ENCODE measurements around the gene RAB21. TPM values are rescaled to one million over a fixed set of nuclear protein-coding genes. Genes with fewer than 3 reads are reported as not detected.

The RAB21 gene
- total RNA-seq, 1 experiment from 2014 or later, result 33.6 TPM

DNA sequence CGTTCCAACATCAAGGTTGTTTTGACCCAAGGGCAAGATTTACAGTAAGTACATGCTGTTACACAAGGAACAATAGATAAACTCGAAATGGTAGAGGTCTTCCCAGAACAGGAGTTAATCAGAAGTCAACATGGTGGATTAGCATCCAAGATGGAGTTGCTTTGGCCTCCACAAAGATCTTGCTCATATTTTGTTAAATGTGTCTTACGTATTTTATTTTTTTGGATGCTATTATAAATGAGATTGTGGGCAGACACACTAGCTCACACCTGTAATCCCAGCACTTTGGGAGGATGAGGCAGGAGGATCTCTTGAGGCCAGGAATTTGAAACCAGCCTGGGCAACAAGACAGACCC, 22.3 kb upstream of the RAB21 start:
- peaks cover 12% of the 10 kb centered on the region for H3K4me1 Mint-ChIP-seq
- no peaks in the 10 kb centered on the region for H3K36me3 Mint-ChIP-seq
- H3K4me3 Mint-ChIP-seq, result peak overlapping the region; percentile 22; the same call in 1 of the 2 replicates
- ATAC-seq (no peak), DNase-seq (ENCODE audit: low spot score) (no peak)
- peak overlapping the region; percentile 79; the same call in 1 of the 2 replicates for H3K27ac Mint-ChIP-seq
- ChIA-PET POLR2A (no interaction called here), CTCF (interaction anchor here (0.7 to 1.9 kb wide), 8 partner anchors 9 to 350 kb away, joined by 3 to 25 read pairs (median 4); partner anchors contain the start of genes THAP2, TMEM19 and ZFC3H1)
- H3K9me3 Mint-ChIP-seq, result no peaks in the 10 kb centered on the region
- H3K27me3 Mint-ChIP-seq (ENCODE audit: low read depth), result no peaks in the 10 kb centered on the region; the same call in 1 of the 2 replicates
- TF ChIP-seq RORB (CRISPR knock-in tag; IDR thresholded peaks at IDR 0.05) (no peak), NR1H2 (CRISPR knock-in tag; IDR thresholded peaks at IDR 0.05) (no peak), SOX15 (CRISPR knock-in tag; IDR thresholded peaks at IDR 0.05) (no peak), NR2C2 (CRISPR knock-in tag; IDR thresholded peaks at IDR 0.05) (no peak), ELF4 (CRISPR knock-in tag; IDR thresholded peaks at IDR 0.05; ENCODE audit: low read depth) (no peak), ZNF263 (CRISPR knock-in tag; IDR thresholded peaks at IDR 0.05; ENCODE audit: low read depth) (no peak), ATF1 (CRISPR knock-in tag; IDR thresholded peaks at IDR 0.05) (no peak), TCF7 (CRISPR knock-in tag; IDR thresholded peaks at IDR 0.05; ENCODE audit: low read depth) (no peak), ZBTB21 (CRISPR knock-in tag; IDR thresholded peaks at IDR 0.05; ENCODE audit: borderline replicate concordance) (no peak)
- TF ChIP-seq, protein P1, sequence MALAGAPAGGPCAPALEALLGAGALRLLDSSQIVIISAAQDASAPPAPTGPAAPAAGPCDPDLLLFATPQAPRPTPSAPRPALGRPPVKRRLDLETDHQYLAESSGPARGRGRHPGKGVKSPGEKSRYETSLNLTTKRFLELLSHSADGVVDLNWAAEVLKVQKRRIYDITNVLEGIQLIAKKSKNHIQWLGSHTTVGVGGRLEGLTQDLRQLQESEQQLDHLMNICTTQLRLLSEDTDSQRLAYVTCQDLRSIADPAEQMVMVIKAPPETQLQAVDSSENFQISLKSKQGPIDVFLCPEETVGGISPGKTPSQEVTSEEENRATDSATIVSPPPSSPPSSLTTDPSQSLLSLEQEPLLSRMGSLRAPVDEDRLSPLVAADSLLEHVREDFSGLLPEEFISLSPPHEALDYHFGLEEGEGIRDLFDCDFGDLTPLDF (CRISPR knock-in tag; IDR thresholded peaks at IDR 0.05), result no peak
- TF ChIP-seq, protein P2, sequence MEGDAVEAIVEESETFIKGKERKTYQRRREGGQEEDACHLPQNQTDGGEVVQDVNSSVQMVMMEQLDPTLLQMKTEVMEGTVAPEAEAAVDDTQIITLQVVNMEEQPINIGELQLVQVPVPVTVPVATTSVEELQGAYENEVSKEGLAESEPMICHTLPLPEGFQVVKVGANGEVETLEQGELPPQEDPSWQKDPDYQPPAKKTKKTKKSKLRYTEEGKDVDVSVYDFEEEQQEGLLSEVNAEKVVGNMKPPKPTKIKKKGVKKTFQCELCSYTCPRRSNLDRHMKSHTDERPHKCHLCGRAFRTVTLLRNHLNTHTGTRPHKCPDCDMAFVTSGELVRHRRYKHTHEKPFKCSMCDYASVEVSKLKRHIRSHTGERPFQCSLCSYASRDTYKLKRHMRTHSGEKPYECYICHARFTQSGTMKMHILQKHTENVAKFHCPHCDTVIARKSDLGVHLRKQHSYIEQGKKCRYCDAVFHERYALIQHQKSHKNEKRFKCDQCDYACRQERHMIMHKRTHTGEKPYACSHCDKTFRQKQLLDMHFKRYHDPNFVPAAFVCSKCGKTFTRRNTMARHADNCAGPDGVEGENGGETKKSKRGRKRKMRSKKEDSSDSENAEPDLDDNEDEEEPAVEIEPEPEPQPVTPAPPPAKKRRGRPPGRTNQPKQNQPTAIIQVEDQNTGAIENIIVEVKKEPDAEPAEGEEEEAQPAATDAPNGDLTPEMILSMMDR (IDR thresholded peaks at IDR 0.05), result no peak
- TF ChIP-seq, protein P3, sequence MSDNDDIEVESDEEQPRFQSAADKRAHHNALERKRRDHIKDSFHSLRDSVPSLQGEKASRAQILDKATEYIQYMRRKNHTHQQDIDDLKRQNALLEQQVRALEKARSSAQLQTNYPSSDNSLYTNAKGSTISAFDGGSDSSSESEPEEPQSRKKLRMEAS (CRISPR knock-in tag; IDR thresholded peaks at IDR 0.05), result no peak

DNA sequence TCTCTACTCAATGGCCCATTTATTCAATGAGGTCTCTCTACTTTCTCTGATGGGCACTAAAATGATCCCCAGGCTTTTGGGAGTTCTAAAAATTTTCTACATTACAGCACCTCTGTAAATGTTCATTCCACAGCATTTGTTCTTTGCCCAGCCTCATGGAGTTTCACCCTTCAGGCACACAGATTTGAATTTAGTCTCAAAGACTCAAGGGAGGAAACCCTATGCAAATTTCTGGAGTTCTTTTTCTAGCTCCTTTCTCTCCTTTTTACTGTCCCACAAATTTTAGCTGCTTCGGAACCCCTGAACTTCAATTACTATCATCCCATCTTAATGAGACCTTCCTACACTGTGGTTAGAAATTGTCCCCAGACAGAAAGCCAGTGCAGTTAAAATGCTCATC, 17.5 kb upstream of the RAB21 start:
- H3K27me3 Mint-ChIP-seq (ENCODE audit: low read depth), result no peaks in the 10 kb centered on the region; the same call in 1 of the 2 replicates
- no peaks in the 10 kb centered on the region for H3K9me3 Mint-ChIP-seq
- POLR2A ChIA-PET, result no interaction called here
- ATAC-seq (no peak), DNase-seq (ENCODE audit: low spot score) (no peak)
- peaks cover 4% of the 10 kb centered on the region for H3K4me1 Mint-ChIP-seq
- no peaks in the 10 kb centered on the region for H3K36me3 Mint-ChIP-seq
- CTCF ChIA-PET, result no interaction called here
- H3K27ac Mint-ChIP-seq, result no peak overlapping the region
- no peak overlapping the region for H3K4me3 Mint-ChIP-seq
- no peak for TF ChIP-seq ZNF423 (CRISPR knock-in tag; IDR thresholded peaks at IDR 0.05)
- TF ChIP-seq OVOL2 (CRISPR knock-in tag; IDR thresholded peaks at IDR 0.05; ENCODE audit: borderline replicate concordance), result no peak
- TF ChIP-seq RORB (CRISPR knock-in tag; IDR thresholded peaks at IDR 0.05), result no peak
- TF ChIP-seq TEAD4 (CRISPR knock-in tag; IDR thresholded peaks at IDR 0.05), result no peak
- TF ChIP-seq ZBTB21 (CRISPR knock-in tag; IDR thresholded peaks at IDR 0.05; ENCODE audit: borderline replicate concordance), result no peak
- TF ChIP-seq, protein P1 (CRISPR knock-in tag; IDR thresholded peaks at IDR 0.05), result no peak
- TF ChIP-seq NFYB (CRISPR knock-in tag; conservative IDR thresholded peaks at IDR 0.05; ENCODE audit: low read depth), result no peak
- TF ChIP-seq FOXJ3 (CRISPR knock-in tag; IDR thresholded peaks at IDR 0.05; ENCODE audit: borderline replicate concordance), result no peak
- TF ChIP-seq JAZF1 (CRISPR knock-in tag; IDR thresholded peaks at IDR 0.05), result no peak
- TF ChIP-seq GRHL2 (CRISPR knock-in tag; IDR thresholded peaks at IDR 0.05; ENCODE audit: insufficient replicate concordance, severe bottlenecking), result no peak
- TF ChIP-seq ESRRA (CRISPR knock-in tag; IDR thresholded peaks at IDR 0.05; ENCODE audit: borderline replicate concordance), result no peak
- TF ChIP-seq KAT7 (CRISPR knock-in tag; IDR thresholded peaks at IDR 0.05; ENCODE audit: borderline replicate concordance), result no peak
- TF ChIP-seq, protein P4, sequence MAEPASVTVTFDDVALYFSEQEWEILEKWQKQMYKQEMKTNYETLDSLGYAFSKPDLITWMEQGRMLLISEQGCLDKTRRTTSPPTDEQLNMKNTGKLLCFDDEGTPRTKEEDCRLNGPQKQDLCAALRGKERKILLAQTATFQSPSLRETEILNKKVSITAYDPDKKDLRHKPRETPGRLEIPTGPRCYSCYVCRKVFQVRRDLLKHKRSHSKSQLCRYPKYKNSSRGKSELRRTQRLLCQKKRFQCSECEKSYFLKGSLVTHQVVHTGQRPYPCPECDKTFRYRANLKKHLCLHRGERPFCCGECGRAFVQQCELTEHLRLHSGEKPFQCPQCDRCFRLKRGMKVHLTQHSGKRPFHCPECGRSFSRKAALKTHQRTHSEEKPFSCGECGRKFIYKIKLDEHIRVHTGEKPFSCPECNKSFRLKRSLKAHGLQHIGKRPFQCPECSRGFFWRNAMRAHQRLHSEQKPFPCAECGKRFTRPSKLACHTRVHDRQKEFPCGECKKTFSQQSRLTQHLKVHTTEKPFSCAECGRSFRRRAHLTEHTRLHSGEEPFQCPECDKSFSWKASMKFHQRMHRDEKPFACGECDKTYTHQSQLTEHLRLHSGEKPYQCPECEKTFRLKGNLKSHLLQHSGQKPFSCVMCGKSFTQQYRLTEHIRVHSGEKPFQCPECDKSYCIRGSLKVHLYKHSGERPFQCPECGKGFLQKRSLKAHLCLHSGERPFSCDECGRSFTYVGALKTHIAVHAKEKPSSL (CRISPR knock-in tag; conservative IDR thresholded peaks at IDR 0.05), result no peak
- no peak for TF ChIP-seq ZNF219 (CRISPR knock-in tag; IDR thresholded peaks at IDR 0.05; ENCODE audit: borderline replicate concordance)
- TF ChIP-seq, protein P5, sequence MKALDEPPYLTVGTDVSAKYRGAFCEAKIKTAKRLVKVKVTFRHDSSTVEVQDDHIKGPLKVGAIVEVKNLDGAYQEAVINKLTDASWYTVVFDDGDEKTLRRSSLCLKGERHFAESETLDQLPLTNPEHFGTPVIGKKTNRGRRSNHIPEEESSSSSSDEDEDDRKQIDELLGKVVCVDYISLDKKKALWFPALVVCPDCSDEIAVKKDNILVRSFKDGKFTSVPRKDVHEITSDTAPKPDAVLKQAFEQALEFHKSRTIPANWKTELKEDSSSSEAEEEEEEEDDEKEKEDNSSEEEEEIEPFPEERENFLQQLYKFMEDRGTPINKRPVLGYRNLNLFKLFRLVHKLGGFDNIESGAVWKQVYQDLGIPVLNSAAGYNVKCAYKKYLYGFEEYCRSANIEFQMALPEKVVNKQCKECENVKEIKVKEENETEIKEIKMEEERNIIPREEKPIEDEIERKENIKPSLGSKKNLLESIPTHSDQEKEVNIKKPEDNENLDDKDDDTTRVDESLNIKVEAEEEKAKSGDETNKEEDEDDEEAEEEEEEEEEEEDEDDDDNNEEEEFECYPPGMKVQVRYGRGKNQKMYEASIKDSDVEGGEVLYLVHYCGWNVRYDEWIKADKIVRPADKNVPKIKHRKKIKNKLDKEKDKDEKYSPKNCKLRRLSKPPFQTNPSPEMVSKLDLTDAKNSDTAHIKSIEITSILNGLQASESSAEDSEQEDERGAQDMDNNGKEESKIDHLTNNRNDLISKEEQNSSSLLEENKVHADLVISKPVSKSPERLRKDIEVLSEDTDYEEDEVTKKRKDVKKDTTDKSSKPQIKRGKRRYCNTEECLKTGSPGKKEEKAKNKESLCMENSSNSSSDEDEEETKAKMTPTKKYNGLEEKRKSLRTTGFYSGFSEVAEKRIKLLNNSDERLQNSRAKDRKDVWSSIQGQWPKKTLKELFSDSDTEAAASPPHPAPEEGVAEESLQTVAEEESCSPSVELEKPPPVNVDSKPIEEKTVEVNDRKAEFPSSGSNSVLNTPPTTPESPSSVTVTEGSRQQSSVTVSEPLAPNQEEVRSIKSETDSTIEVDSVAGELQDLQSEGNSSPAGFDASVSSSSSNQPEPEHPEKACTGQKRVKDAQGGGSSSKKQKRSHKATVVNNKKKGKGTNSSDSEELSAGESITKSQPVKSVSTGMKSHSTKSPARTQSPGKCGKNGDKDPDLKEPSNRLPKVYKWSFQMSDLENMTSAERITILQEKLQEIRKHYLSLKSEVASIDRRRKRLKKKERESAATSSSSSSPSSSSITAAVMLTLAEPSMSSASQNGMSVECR (CRISPR knock-in tag; IDR thresholded peaks at IDR 0.05; ENCODE audit: borderline replicate concordance), result no peak
- no peak for TF ChIP-seq SOX15 (CRISPR knock-in tag; IDR thresholded peaks at IDR 0.05)
- no peak for TF ChIP-seq ZNF317 (CRISPR knock-in tag; IDR thresholded peaks at IDR 0.05; ENCODE audit: borderline replicate concordance, low read depth)
